GM19351 (cell line): ENCODE measurements around the gene CYP3A4.
"Not testable (repeated sequence)": the region's sequence is repeated elsewhere in the genome, so short reads cannot be mapped to it uniquely, and the experiment has no call there.

Experiments used
- ATAC-seq: cut with Tn5 transposase; IDR thresholded peaks from one replicate; pipeline ENCODE4 v1.9.1; 2021; ENCODE audit warnings: mild to moderate bottlenecking, moderate library complexity; ENCODE audit not compliant: unreplicated experiment

Gene CYP3A4

GRCh38 chr7:99793443-99793842, 9.5 kb upstream of the CYP3A4 start:
- no peak for ATAC-seq

GRCh38 chr7:99792967-99793366, 9.0 kb upstream of the CYP3A4 start:
- ATAC-seq, result no peak

- ATAC-seq, result no peak
Measured at GRCh38 chr7:99791667-99792369, 7.8 kb upstream of the CYP3A4 start.

- no peak for ATAC-seq
Measured at GRCh38 chr7:99791021-99791420, 7.0 kb upstream of the CYP3A4 start.

GRCh38 chr7:99790407-99790806, 6.4 kb upstream of the CYP3A4 start:
- no peak for ATAC-seq

GRCh38 chr7:99789441-99790070, 5.6 kb upstream of the CYP3A4 start:
- no peak for ATAC-seq

GRCh38 chr7:99788554-99788953, 4.6 kb upstream of the CYP3A4 start:
- no peak for ATAC-seq

GRCh38 chr7:99786726-99787335, 2.8 kb upstream of the CYP3A4 start:
- no peak for ATAC-seq

GRCh38 chr7:99785654-99786053, 1.7 kb upstream of the CYP3A4 start:
- ATAC-seq, result not testable (repeated sequence)

- no peak for ATAC-seq
Measured at GRCh38 chr7:99782012-99782953, 1.7 kb downstream of the CYP3A4 start.

GRCh38 chr7:99780588-99780987, 3.4 kb downstream of the CYP3A4 start:
- ATAC-seq, result no peak

GRCh38 chr7:99779949-99780348, 4.0 kb downstream of the CYP3A4 start:
- ATAC-seq, result no peak

- no peak for ATAC-seq
Measured at GRCh38 chr7:99778880-99779279, 5.1 kb downstream of the CYP3A4 start.

GRCh38 chr7:99773395-99773794, 10.6 kb downstream of the CYP3A4 start:
- not testable (repeated sequence) for ATAC-seq

- no peak for ATAC-seq
Measured at GRCh38 chr7:99772565-99772964, 11.4 kb downstream of the CYP3A4 start.

- not testable (repeated sequence) for ATAC-seq
Measured at GRCh38 chr7:99769494-99769893, 14.5 kb downstream of the CYP3A4 start.

- no peak for ATAC-seq
Measured at GRCh38 chr7:99768471-99768870, 15.5 kb downstream of the CYP3A4 start.

- peak; percentile 76 for ATAC-seq
Measured at GRCh38 chr7:99767662-99768061, 16.3 kb downstream of the CYP3A4 start.

GRCh38 chr7:99766484-99767099, 17.4 kb downstream of the CYP3A4 start:
- ATAC-seq, result no peak

GRCh38 chr7:99764478-99764877, 19.5 kb downstream of the CYP3A4 start:
- no peak for ATAC-seq
